Peyer's patch (tissue), 4 donors: ENCODE results near the gene CARTPT. TPM values are rescaled to one million over a fixed set of nuclear protein-coding genes. Genes with fewer than 3 reads are reported as not detected.

Experiments used
- DNase-seq, 3 donors: peaks; one replicate each; pipeline ENCODE4 v3.0.0-alpha.2; 2017 to 2019
- H3K27ac ChIP-seq, 4 donors: fragments of 200-600 bp; sonication (generic); one replicate each; pipeline ENCODE4 v1.5.1; 2016 to 2019
- H3K27me3 ChIP-seq, 2 donors: fragments of 200-600 bp; sonication (generic); one replicate each; pipeline ENCODE4 v1.5.1; 2019
- H3K36me3 ChIP-seq, 3 donors: fragments of 200-600 bp; sonication (generic); one replicate each; pipeline ENCODE4 v1.5.1; 2016 to 2019
- H3K4me1 ChIP-seq, 4 donors: fragments of 200-600 bp; sonication (generic); one replicate each; pipeline ENCODE4 v1.5.1; 2016 to 2019
- H3K4me3 ChIP-seq, 4 donors: fragments of 200-600 bp; sonication (generic); 1 replicate in 3 of 4; 2 replicates in 1 of 4; pipeline ENCODE4 v1.5.1; 2016 to 2019; ENCODE audit warnings: mild to moderate bottlenecking in 1 of 4
- H3K9me3 ChIP-seq, 4 donors: fragments of 200-600 bp; sonication (generic); one replicate each; pipeline ENCODE4 v1.5.1; 2016 to 2019; ENCODE audit warnings: mild to moderate bottlenecking in 1 of 4
- CTCF ChIP-seq, 6 experiments: fragments of 450-650 bp in 4 of 6; fragments of 200-600 bp in 2 of 6; sonication (generic) in 1 of 6; IDR thresholded peaks; one replicate each; pipeline ENCODE4 v1.5.1; 2017 to 2019; ENCODE audit warnings: antibody characterized with exemption in 6 of 6, mild to moderate bottlenecking in 3 of 6, moderate library complexity in 1 of 6
- POLR2A ChIP-seq, 2 donors: fragments of 450-650 bp; IDR thresholded peaks; one replicate each; pipeline ENCODE4 v1.5.1; 2017; ENCODE audit warnings: antibody characterized with exemption in 2 of 2, mild to moderate bottlenecking in 2 of 2, moderate library complexity in 2 of 2
- total RNA-seq, 4 donors: library from RNA; depleted of rRNA; stranded (reverse); fragments of >200 nt; gene quantifications; one replicate each; pipeline ENCODE4 v1.1.0, GENCODE V29; 2016

The CARTPT gene
- total RNA-seq, 4 donors from 2014 or later, result not detected

DNA sequence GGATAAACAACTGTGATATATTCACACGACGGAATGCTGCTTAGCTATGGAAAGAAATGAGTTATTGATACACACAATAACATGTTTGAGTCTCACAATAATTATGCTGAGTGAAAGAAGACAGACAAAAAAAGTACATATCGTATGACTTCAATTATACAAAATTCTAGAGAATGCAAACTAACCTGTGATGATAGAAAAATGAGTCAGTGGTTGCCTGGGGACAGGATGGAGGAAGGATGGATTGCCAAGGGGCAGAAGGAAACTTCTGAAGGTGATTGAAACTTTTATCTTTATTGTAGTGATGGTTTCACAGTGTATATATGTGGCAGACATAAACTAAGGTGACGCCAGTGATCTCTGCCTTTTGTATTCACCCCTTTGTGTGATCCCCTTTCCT, 7.5 kb upstream of the CARTPT start:
- no peak for TF ChIP-seq CTCF (IDR thresholded peaks at IDR 0.05)
- DNase-seq, result no peak
- no peaks in the 10 kb centered on the region for H3K9me3 ChIP-seq

DNA sequence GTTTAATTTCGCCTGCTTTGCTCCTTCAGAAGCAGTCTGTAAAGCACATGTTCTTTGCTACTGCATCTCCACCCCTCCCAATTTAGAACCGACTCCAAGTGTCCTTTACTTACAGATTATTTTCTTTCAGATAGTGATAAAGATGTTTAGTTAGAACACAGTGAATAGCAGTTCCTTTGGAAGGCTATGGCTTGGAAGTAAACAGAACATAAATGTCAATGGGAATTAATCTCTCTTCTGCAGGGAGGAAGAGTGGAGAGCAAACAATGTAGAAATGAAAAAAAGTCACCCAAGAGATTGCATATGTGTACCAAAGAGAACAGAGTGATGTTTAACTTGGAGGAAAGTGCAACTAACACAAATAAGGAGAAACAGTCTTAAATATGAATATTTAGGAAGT, 4.2 kb upstream of the CARTPT start:
- H3K27me3 ChIP-seq, result peaks cover 0 to 14% of the 10 kb centered on the region in 2 donors
- TF ChIP-seq CTCF (IDR thresholded peaks at IDR 0.05) (no peak), POLR2A (IDR thresholded peaks at IDR 0.05) (no peak)
- no peaks in the 10 kb centered on the region for H3K9me3 ChIP-seq
- no peak overlapping the region for H3K4me3 ChIP-seq
- no peaks in the 10 kb centered on the region for H3K36me3 ChIP-seq
- no peak for DNase-seq
- H3K27ac ChIP-seq, result no peak overlapping the region
- H3K4me1 ChIP-seq, result no peaks in the 10 kb centered on the region

More for the DNA sequence above, 7.5 kb upstream of the CARTPT start:
- Histone ChIP-seq H3K4me3 (no peak overlapping the region), H3K27ac (no peak overlapping the region), H3K27me3 (no peaks in the 10 kb centered on the region), H3K4me1 (no peaks in the 10 kb centered on the region), H3K36me3 (no peaks in the 10 kb centered on the region)

GRCh38 chr5:71727978-71728377, 8.9 kb downstream of the CARTPT start:
- Histone ChIP-seq H3K27ac (no peak overlapping the region), H3K4me3 (no peak overlapping the region), H3K36me3 (no peaks in the 10 kb centered on the region), H3K4me1 (no peaks in the 10 kb centered on the region), H3K27me3 (no peaks in the 10 kb centered on the region), H3K9me3 (no peaks in the 10 kb centered on the region)
- TF ChIP-seq POLR2A (IDR thresholded peaks at IDR 0.05) (no peak), CTCF (IDR thresholded peaks at IDR 0.05) (no peak)
- no peak for DNase-seq

DNA sequence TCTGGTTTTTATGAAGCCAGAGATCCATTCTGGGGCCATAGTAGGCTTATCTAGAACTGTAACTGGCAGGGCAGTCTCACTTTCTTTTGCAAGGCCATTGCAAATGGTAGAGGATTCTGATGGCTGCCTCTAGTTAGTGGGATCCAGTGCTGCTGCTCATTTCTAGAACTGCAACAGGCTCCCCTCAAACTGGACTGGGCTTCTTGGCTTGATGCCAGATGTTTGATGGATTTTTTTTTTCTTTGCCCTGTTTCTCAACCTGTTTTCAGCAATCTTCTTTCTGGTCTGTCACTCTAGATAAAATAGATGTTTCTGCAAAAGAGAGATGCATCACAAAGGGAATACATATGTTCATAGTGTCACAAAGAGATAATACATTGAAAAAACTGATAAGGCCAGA, 11.9 kb downstream of the CARTPT start:
- Histone ChIP-seq H3K27me3 (no peaks in the 10 kb centered on the region), H3K27ac (no peak overlapping the region), H3K4me1 (no peaks in the 10 kb centered on the region), H3K36me3 (no peaks in the 10 kb centered on the region), H3K4me3 (no peak overlapping the region), H3K9me3 (no peaks in the 10 kb centered on the region)
- no peak for DNase-seq
- TF ChIP-seq CTCF (IDR thresholded peaks at IDR 0.05) (no peak), POLR2A (IDR thresholded peaks at IDR 0.05) (no peak)

- Histone ChIP-seq H3K27ac (no peak overlapping the region), H3K4me1 (no peaks in the 10 kb centered on the region), H3K27me3 (no peaks in the 10 kb centered on the region), H3K9me3 (no peaks in the 10 kb centered on the region), H3K4me3 (no peak overlapping the region), H3K36me3 (no peaks in the 10 kb centered on the region)
- TF ChIP-seq POLR2A (IDR thresholded peaks at IDR 0.05), result no peak
- TF ChIP-seq CTCF (IDR thresholded peaks at IDR 0.05), result no peak
- no peak for DNase-seq
Measured at GRCh38 chr5:71732011-71732410, 12.9 kb downstream of the CARTPT start.

GRCh38 chr5:71734141-71734540, 15.1 kb downstream of the CARTPT start:
- H3K9me3 ChIP-seq, result no peaks in the 10 kb centered on the region
- H3K27me3 ChIP-seq, result no peaks in the 10 kb centered on the region
- TF ChIP-seq POLR2A (IDR thresholded peaks at IDR 0.05), result no peak
- TF ChIP-seq CTCF (IDR thresholded peaks at IDR 0.05), result no peak
- H3K4me3 ChIP-seq, result no peak overlapping the region
- H3K4me1 ChIP-seq, result no peaks in the 10 kb centered on the region
- H3K36me3 ChIP-seq, result no peaks in the 10 kb centered on the region
- DNase-seq, result no peak
- H3K27ac ChIP-seq, result no peak overlapping the region
